Epithelial cell of esophagus (primary cell): ENCODE data around the gene ONECUT3.

Experiments used
- DNase-seq: peaks from one replicate; pipeline ENCODE4 v3.0.0; 2010; ENCODE audit warnings: low read depth
- H3K4me3 ChIP-seq: 2 replicates; pipeline ENCODE4 v1.5.1; 2011; ENCODE audit warnings: mild to moderate bottlenecking, low read length, control low read depth
- CTCF ChIP-seq: IDR thresholded peaks from 2 replicates; pipeline ENCODE4 v1.5.1; 2011; ENCODE audit warnings: low read depth, mild to moderate bottlenecking, low read length, control low read depth, inconsistent platforms; ENCODE audit not compliant: insufficient read depth; ENCODE audit errors: missing control alignments

Gene ONECUT3

DNA sequence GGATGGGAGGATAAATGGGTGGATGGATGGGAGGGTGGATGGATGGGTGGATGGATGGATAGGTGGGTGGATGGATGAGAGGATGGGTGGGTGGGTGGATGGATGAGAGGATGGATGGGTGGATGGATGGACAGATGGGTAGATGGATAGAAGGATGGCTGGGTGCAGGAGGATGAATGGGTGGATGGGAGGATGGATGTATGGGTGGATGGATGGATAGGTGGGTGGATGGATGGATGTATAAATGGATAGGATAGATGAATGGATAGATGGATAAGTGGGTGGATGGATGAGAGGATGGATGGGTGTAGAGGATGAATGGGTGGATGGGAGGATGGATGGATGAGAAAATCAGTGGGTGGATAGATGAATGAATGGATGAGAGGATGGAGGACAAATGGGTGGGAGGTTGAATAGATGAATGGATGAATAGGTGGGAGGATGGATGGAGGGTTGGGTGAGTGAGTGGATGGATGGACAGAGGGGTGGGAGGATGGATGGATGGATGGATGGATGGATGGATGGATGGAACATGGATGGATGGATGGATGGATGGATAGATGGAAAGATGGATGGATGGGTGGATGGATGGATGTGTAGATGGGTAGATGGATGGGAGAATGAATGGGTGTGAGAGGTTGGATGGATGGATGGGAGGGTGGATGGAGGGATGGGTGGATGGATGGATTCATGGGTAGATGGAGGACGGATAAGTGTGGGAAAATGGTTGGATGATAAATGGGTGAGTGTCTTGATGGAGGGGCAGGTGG lies 35.9 kb upstream of the ONECUT3 start:
- no peak for TF ChIP-seq CTCF
- no peak overlapping the region for H3K4me3 ChIP-seq
- DNase-seq = no peak

- H3K4me3 ChIP-seq = no peak overlapping the region
- no peak for DNase-seq
- TF ChIP-seq CTCF = no peak
Observed at GRCh38 chr19:1717970-1718264, 35.4 kb upstream of the ONECUT3 start.

- H3K4me3 ChIP-seq = no peak overlapping the region
- DNase-seq = no peak
- TF ChIP-seq CTCF = no peak
Observed at GRCh38 chr19:1718420-1719291, 34.6 kb upstream of the ONECUT3 start.

- no peak for DNase-seq
- no peak overlapping the region for H3K4me3 ChIP-seq
- no peak for TF ChIP-seq CTCF
Observed at GRCh38 chr19:1719519-1719918, 33.8 kb upstream of the ONECUT3 start.

DNA sequence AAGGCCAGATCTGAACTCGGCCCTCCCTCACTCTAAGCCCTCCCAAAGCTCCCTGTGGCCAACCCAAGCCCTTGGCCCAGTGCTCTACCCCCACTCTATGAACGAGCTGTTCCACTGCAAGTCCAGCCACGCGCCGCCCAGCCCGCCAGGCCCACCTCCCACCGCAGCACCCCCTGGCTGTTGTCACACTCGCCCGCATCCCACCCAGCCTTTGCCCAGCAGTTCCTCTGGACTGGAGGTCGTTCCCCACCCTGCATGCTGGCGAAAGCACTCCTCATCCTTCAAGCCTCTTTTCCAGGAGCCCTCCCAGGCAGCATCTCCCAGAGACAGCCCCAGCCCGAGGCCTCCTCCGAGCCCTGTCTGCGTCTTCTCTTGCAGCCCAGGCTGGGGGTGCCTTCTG lies 33.1 kb upstream of the ONECUT3 start:
- no peak overlapping the region for H3K4me3 ChIP-seq
- DNase-seq = no peak
- TF ChIP-seq CTCF = no peak

GRCh38 chr19:1725100-1726064 lies 27.9 kb upstream of the ONECUT3 start:
- no peak for TF ChIP-seq CTCF
- DNase-seq = peak; percentile 28
- H3K4me3 ChIP-seq = peak overlapping the region; percentile 41
